Measurements from ENCODE around the gene C16orf96.
A peak's percentile ranks its signal among the peaks of the same experiment; 100 is the strongest.
"Not testable (repeated sequence)": the region's sequence is repeated elsewhere in the genome, so short reads cannot be mapped to it uniquely, and the experiment has no call there.

C16orf96 gene

GRCh38 chr16:4570086-4570485 lies 13.9 kb downstream of the C16orf96 start:
- DNase-seq: no peak

- DNase-seq: no peak
Measured at GRCh38 chr16:4570688-4571321, 14.7 kb downstream of the C16orf96 start.

GRCh38 chr16:4572715-4573114 lies 16.6 kb downstream of the C16orf96 start:
- no peak for DNase-seq

- not testable (repeated sequence) for DNase-seq
Measured at GRCh38 chr16:4573926-4574325, 17.8 kb downstream of the C16orf96 start.

- no peak for DNase-seq
Measured at GRCh38 chr16:4574919-4575705, 19.0 kb downstream of the C16orf96 start.

GRCh38 chr16:4576008-4576407 lies 19.9 kb downstream of the C16orf96 start:
- no peak for DNase-seq

GRCh38 chr16:4578961-4579530 lies 22.9 kb downstream of the C16orf96 start:
- no peak for DNase-seq

GRCh38 chr16:4580250-4580649 lies 24.1 kb downstream of the C16orf96 start:
- DNase-seq: no peak

- DNase-seq: no peak
Measured at GRCh38 chr16:4583906-4584305, 27.8 kb downstream of the C16orf96 start.

GRCh38 chr16:4586291-4586690 lies 30.2 kb downstream of the C16orf96 start:
- no peak for DNase-seq

GRCh38 chr16:4588386-4588785 lies 32.2 kb downstream of the C16orf96 start:
- no peak for DNase-seq

GRCh38 chr16:4588961-4589360 lies 32.8 kb downstream of the C16orf96 start:
- DNase-seq: no peak

- DNase-seq: no peak
Measured at GRCh38 chr16:4591191-4591590, 35.1 kb downstream of the C16orf96 start.

GRCh38 chr16:4591706-4592470 lies 35.7 kb downstream of the C16orf96 start:
- no peak for DNase-seq

- DNase-seq: no peak
Measured at GRCh38 chr16:4593086-4593485, 36.9 kb downstream of the C16orf96 start.

- DNase-seq: no peak
Measured at GRCh38 chr16:4594433-4595410, 38.6 kb downstream of the C16orf96 start.

GRCh38 chr16:4597174-4597573 lies 41.0 kb downstream of the C16orf96 start:
- DNase-seq: no peak

- DNase-seq: no peak
Measured at GRCh38 chr16:4599037-4599436, 42.9 kb downstream of the C16orf96 start.

GRCh38 chr16:4599545-4599944 lies 43.4 kb downstream of the C16orf96 start:
- DNase-seq: no peak

- peak; percentile 78 for DNase-seq
Measured at GRCh38 chr16:4601036-4601863, 45.1 kb downstream of the C16orf96 start.

- DNase-seq: no peak
Measured at GRCh38 chr16:4601864-4602186, 45.7 kb downstream of the C16orf96 start.

Measured in right forelimb (tissue), 1 donor.